Parathyroid adenoma (tissue), 2 donors: ENCODE data around the gene ANXA9.

ENCODE experiments used
- H2AFZ ChIP-seq: fragments of 300-600 bp; sonication (generic); one replicate; pipeline ENCODE4 v1.7.0; 2017; ENCODE audit warnings: antibody characterized with exemption, mild to moderate bottlenecking
- H3K27ac ChIP-seq: fragments of 300-600 bp; sonication (generic); one replicate; pipeline ENCODE4 v1.7.0; 2017
- H3K27me3 ChIP-seq: fragments of 300-600 bp; sonication (generic); one replicate; pipeline ENCODE4 v1.7.0; 2017; ENCODE audit warnings: low read length; ENCODE audit not compliant: control insufficient read depth, insufficient read depth
- H3K36me3 ChIP-seq: fragments of 300-600 bp; sonication (generic); one replicate; pipeline ENCODE4 v1.7.0; 2017; ENCODE audit warnings: low read length; ENCODE audit not compliant: control insufficient read depth, insufficient read depth
- H3K4me1 ChIP-seq: fragments of 300-600 bp; sonication (generic); one replicate; pipeline ENCODE4 v1.7.0; 2017; ENCODE audit warnings: control low read depth
- H3K4me2 ChIP-seq: fragments of 300-600 bp; sonication (generic); one replicate; pipeline ENCODE4 v1.7.0; 2017; ENCODE audit warnings: low read length
- H3K4me3 ChIP-seq: fragments of 300-600 bp; sonication (generic); one replicate; pipeline ENCODE4 v1.7.0; 2017; ENCODE audit warnings: low read depth, low read length
- H3K79me2 ChIP-seq: fragments of 300-600 bp; sonication (generic); one replicate; pipeline ENCODE4 v1.7.0; 2017; ENCODE audit warnings: control low read depth
- H3K9ac ChIP-seq: fragments of 300-600 bp; sonication (generic); one replicate; pipeline ENCODE4 v1.7.0; 2017; ENCODE audit warnings: mild to moderate bottlenecking
- H3K9me3 ChIP-seq: fragments of 300-600 bp; sonication (generic); one replicate; pipeline ENCODE4 v1.7.0; 2017; ENCODE audit warnings: low read length; ENCODE audit not compliant: control insufficient read depth
- CTCF ChIP-seq: fragments of 300-600 bp; sonication (generic); IDR thresholded peaks from one replicate; pipeline ENCODE4 v1.7.0; 2017; ENCODE audit warnings: antibody characterized with exemption, mild to moderate bottlenecking
- donor health status: primary hyperparathyroidism.

Gene ANXA9

GRCh38 chr1:150981805-150982712 lies at the start of gene ANXA9:
TSS of gene ANXA9 (plus strand) at chr1:150982292. CDS start at chr1:150983106, 814 bp downstream.
- no peak within 1 kb of the TSS for H3K9ac ChIP-seq
- no peaks in the 10 kb centered on the region for H3K36me3 ChIP-seq
- H3K27me3 ChIP-seq: no peaks in the 10 kb centered on the region
- peak within 1 kb of the TSS; percentile 45 for H3K4me3 ChIP-seq
- no peaks in the 10 kb centered on the region for H3K79me2 ChIP-seq
- peak within 1 kb of the TSS; percentile 86 for H3K27ac ChIP-seq
- no peak for TF ChIP-seq CTCF
- no peaks in the 10 kb centered on the region for H3K9me3 ChIP-seq
- H3K4me2 ChIP-seq: peak within 1 kb of the TSS; percentile 69
- peak within 1 kb of the TSS; percentile 80 for H2AFZ ChIP-seq
- peaks cover 20% of the 10 kb centered on the region for H3K4me1 ChIP-seq

GRCh38 chr1:150944856-150945255 lies 37.2 kb upstream of the ANXA9 start:
- Histone ChIP-seq H3K9me3 (no peaks in the 10 kb centered on the region), H3K4me1 (no peaks in the 10 kb centered on the region), H3K4me3 (no peak overlapping the region), H3K79me2 (no peaks in the 10 kb centered on the region), H3K27ac (no peak overlapping the region), H3K4me2 (no peak overlapping the region), H3K27me3 (no peaks in the 10 kb centered on the region), H3K9ac (no peak overlapping the region), H3K36me3 (no peaks in the 10 kb centered on the region), H2AFZ (no peak overlapping the region)
- no peak for TF ChIP-seq CTCF

GRCh38 chr1:150954708-150955107 lies 27.4 kb upstream of the ANXA9 start:
- no peaks in the 10 kb centered on the region for H3K36me3 ChIP-seq
- H2AFZ ChIP-seq: no peak overlapping the region
- no peaks in the 10 kb centered on the region for H3K79me2 ChIP-seq
- no peaks in the 10 kb centered on the region for H3K9me3 ChIP-seq
- no peak for TF ChIP-seq CTCF
- no peaks in the 10 kb centered on the region for H3K27me3 ChIP-seq
- no peak overlapping the region for H3K9ac ChIP-seq
- no peak overlapping the region for H3K4me3 ChIP-seq
- H3K4me1 ChIP-seq: no peaks in the 10 kb centered on the region
- H3K27ac ChIP-seq: no peak overlapping the region
- no peak overlapping the region for H3K4me2 ChIP-seq

- Histone ChIP-seq H3K4me3 (no peak overlapping the region), H3K36me3 (no peaks in the 10 kb centered on the region), H2AFZ (no peak overlapping the region), H3K9ac (no peak overlapping the region), H3K4me2 (no peak overlapping the region), H3K27ac (no peak overlapping the region), H3K4me1 (no peaks in the 10 kb centered on the region), H3K79me2 (no peaks in the 10 kb centered on the region), H3K27me3 (no peaks in the 10 kb centered on the region), H3K9me3 (no peaks in the 10 kb centered on the region)
- TF ChIP-seq CTCF: no peak
Observed at GRCh38 chr1:150955280-150955679, 26.8 kb upstream of the ANXA9 start.

- Histone ChIP-seq H3K79me2 (no peaks in the 10 kb centered on the region), H3K4me1 (no peaks in the 10 kb centered on the region), H3K4me3 (no peak overlapping the region), H3K27me3 (no peaks in the 10 kb centered on the region), H3K36me3 (no peaks in the 10 kb centered on the region), H3K9me3 (no peaks in the 10 kb centered on the region), H3K27ac (no peak overlapping the region), H2AFZ (no peak overlapping the region), H3K4me2 (no peak overlapping the region), H3K9ac (no peak overlapping the region)
- no peak for TF ChIP-seq CTCF
Observed at GRCh38 chr1:150957666-150958065, 24.4 kb upstream of the ANXA9 start.
